Measurements from ENCODE around the gene GLRX5.

- TF ChIP-seq GATA3 (IDR thresholded peaks at IDR 0.05; ENCODE audit: low read depth, low read length) = no peak
- no peak for TF ChIP-seq GATA2 (IDR thresholded peaks at IDR 0.05; ENCODE audit: low read depth, low read length)
These were observed at the start of gene GLRX5 for GRCh38 chr14:95534299-95535225.

Data from SH-SY5Y (cell line).